Hypothalamus (tissue), 51 donors: ENCODE measurements around the gene SMC5.
A peak's percentile ranks its signal among the peaks of the same experiment; 100 is the strongest.
"Not testable (repeated sequence)": the region's sequence is repeated elsewhere in the genome, so short reads cannot be mapped to it uniquely, and the experiment has no call there.

Source experiments
- DNase-seq, 51 donors: peaks; one replicate each; lab custom pipeline; 2025; lab: John Stamatoyannopoulos, UW

SMC5 gene

DNA sequence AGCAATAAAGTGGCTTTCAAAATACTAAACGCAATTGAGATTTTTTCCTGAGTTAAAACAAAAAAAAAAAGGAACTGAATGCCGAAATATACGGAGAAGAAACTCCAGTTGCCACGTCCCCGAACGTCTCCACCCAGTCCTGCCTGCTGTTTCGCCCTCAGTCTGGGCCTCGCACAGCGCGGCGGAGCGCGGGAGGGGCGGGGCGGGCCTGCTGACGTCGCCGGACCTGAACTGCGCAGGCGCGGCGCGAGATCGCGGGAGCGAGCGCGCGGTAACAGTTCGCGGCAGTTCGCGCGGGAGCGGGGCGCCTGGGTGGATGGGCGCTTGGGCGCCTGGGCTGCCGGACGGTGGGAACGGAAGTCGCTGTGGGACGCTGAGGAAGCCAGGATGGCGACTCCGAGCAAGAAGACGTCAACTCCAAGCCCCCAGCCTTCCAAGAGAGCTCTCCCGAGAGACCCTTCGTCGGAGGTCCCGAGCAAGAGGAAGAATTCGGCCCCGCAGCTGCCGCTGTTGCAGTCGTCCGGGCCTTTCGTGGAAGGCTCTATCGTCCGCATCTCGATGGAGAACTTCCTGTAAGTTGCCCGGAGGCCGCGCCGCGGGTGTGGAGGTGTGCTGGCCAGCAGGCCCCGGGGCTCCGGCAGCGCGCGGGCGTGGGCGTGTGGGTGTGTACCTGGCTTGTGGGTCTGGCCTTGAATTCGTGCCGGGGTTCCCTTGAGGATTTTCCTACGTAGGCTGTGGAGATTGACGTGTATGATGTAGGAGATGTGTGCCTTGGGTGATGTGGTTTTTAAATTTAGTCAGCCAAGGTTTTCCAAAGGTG is at the start of gene SMC5:
TSS of gene SMC5 (plus strand) at position 287 of the 820 bp plus-strand sequence. CDS start at position 388, 101 bp downstream.
- DNase-seq = peak; percentile 51 to 93 (median 83)

DNA sequence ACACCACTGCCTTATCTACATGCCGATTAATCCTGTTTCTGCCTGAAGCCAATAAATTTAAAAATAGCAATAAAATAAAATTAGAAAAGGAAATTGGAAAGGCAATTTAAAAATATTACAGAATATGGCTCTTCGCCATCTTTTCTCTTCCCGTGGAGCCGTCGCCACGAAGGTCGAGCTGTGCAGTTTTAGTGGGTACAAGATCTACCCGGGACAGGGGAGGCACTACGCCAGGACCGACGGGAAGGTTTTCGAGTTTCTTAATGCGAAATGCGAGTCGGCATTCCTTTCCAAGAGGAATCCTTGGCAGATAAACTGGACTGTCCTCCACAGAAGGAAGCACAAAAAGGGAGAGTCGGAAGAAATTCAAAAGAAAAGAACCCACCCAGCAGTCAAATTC is 41.7 kb upstream of the SMC5 start:
- DNase-seq = no peak

DNA sequence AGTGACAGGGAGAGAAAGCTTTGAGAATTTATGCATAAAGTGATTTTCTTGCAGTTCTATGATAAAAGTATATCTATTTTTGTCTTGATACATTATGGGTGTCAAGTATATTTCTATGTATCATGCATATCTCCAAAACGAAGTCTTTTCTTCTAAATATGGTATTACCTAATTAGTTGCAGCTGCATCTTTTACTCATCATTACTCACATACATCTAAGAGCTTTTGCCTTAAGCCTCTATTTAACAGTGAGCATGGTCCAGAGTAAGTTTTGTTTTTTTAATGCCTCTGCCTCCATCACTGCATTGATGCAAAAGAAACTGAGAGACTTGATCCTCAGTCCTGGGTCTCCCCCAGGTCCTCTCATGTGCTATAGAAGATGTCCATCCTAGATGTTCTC is 40.0 kb upstream of the SMC5 start:
- DNase-seq = no peak

DNA sequence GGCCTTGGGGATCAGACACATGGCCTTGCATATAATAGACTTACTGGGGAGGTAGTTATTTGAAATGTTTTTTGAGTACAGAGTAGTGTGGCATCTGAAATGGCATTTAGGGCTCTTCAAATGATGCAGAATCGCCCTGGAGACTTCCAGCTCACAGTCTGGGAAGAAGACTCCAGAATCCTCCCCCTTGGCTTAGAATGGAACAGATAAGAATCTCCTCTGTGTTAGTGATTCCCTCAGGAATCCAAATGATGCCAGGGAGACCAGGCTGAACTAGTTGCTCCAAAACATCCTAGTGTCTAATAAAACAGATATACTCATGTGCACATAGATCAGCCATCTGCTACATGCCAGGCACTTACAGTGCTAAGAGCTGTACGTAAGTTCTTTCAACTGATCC is 38.6 kb upstream of the SMC5 start:
- no peak for DNase-seq

DNA sequence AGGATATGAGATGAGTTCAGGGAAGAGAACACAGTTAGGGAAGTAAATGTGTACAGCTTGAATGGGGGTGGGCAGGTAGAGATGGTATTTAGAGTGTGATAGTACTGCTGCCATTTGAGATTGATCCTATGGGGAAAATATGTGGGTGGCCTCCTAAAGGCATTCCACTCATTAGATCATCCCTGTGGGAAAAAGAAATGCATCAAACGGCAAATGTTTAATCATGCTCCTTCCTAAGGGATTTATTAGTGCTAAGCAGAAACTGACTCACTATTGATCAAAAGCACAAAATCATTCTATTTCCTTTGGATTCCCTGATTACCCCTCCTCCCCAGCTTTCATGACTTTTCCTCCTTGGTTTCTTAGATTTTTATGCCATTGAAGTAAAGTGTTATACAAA is 36.4 kb upstream of the SMC5 start:
- no peak for DNase-seq

DNA sequence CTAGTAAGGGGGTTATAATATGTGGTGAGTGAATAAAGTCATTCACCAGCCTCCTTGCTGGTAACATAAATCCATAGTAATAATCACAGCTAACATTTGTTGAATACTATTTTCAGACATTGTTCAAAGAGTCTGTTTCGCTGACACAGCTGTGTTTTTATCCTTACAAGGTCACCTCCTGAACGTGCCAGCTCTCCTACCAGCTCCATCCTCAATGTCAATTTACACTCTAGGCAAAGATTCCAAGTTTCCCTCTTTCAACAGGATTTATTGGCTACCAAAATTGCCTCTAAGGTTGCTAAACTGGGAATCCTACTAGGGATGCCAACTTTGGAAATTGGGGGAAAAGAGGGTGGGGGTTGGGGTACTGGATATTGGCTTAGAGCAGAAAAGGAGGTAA is 30.7 kb upstream of the SMC5 start:
- no peak for DNase-seq

DNA sequence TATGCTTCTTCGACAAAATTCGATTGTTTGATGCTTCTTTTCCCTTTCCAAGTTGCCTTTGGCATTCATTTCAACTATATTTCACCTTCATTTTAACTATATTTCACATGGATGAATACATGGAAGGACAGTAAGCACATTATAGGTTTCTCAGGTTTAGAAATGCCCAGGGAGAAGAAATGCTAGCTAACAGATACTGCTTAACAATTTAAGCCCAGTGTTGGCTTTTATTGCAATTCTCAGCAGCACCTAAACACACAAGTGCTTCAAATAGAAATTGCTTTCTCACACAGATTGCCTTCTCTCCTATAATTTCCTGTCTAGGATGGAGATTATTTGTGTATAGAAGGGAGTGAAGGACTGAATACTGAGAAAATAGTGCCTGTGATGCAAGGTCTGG is 30.2 kb upstream of the SMC5 start:
- no peak for DNase-seq

DNA sequence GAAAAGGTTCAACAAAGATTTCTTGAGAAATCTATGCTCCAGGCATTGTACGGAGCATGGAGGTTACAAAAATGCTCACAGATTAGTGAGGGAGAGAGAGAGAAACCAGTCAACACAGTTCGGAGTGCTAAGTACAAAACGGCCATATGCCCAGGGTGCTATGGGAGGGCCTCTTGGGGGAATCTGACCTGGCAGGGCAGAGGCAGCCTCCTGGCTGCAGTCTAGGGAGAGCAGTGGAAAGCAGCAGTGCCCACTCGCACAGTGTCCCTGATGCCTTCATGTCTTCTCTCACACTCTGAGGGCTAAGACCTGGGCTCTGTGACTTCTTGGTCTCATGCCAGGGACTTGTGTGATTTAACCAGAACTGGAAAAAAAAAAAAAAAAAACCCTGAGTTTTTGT is 29.8 kb upstream of the SMC5 start:
- peak in 1 of 51 donors; percentile 5 for DNase-seq

DNA sequence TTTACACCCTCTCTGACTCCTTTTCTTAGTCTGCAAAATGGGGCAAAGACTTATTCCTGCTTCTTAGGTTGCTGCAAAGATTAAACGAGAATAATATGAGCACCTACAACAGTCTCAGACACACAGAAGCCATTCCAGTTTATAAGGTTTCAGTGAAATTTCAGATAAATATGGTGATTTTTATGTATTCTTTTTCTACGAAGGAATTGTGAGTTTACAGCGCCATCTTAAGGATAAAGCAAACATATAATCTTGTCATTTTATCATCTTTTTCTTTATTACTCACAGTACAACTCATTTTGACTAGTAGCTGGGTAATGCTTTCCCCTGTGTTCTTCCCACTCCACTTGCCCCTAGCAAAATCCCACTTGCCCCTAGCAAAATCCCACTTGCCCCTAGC is 29.2 kb upstream of the SMC5 start:
- no peak for DNase-seq

DNA sequence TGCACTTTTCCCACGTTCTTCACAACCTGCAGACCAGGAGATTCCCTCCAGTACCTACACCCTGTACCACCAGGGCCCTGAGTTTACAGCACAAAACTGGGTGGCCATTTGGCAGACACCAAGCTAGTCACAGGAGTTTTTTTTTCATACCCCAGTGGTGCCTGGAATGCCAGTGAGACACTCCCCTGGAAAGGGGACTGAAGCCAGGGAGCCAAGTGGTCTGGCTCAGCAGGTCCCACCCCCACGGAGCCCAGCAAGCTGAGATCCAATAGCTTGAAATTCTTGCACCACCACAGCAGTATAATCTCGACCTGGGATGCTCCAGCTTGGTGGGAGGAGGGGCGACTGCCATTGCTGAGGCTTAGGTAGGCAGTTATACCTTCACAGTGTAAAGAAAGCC is 26.3 kb upstream of the SMC5 start:
- DNase-seq = no peak

DNA sequence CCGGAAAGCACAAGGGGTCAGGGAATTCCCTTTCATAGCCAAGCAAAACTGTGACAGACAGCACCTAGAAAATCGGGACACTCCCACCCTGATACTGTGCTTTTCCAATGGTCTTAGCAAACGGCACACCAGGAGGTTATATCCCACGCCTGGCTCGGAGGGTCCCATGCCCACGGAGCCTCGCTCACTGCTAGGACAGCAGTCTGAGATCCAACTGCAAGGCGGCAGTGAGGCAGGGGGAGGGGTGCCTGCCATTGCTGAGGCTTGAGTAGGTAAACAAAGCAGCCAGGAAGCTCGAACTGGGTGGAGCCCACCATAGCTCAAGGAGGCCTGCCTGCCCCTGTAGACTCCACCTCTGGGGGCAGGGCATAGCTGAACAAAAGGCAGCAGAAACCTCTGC is 24.6 kb upstream of the SMC5 start:
- not testable (repeated sequence) for DNase-seq

DNA sequence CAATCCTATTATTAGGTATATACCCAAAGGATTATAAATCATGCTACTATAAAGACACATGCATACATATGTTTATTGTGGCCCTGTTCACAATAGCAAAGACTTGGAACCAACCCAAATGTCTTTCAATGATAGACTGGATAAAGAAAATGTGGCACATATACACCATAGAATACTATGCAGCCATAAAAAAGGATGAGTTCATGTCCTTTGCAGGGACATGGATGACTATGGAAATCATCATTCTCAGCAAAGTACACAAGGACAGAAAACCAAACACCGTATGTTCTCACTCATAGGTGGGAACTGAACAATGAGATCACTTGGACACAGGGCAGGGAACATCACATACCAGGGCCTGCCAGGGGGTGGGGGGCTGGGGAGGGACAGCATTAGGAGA is 12.8 kb upstream of the SMC5 start:
- DNase-seq = not testable (repeated sequence)

DNA sequence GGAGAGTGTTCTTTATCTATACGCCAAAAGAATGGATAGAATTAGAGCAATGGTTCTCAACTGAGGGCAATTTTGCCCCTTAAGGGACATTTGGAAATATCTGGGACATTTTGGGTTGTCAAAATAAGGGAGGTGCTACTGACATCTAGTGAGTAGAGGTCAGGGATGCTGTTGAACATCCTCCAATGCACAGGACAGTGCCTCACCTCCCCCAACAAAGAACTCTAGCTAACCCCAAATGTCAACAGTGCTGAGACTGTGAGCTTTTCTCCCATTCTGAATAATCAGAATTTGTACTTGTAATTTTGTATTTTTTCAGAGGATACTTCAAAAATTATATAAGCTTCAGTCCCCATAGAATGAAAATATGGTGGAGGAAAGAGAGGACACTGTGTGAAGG is 8.6 kb upstream of the SMC5 start:
- DNase-seq = no peak

DNA sequence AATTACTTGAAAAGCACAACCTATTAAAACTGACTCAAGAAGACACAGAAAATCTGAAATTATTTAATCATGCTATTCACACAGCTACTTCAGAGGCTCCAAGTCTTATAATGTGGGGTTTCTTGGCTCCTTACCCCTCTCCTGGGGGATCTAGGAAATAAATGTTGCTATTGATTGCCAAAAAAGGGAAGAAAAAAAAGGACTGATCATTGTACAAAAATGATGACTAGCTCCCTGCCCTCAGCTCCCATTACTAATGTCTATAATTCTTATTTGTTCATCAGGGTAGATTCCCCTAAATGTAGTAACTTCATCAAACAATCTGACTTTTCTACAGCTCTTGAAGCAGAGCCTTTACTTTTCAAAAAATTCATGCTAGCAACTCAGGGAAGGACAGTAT is 3.3 kb upstream of the SMC5 start:
- no peak for DNase-seq

DNA sequence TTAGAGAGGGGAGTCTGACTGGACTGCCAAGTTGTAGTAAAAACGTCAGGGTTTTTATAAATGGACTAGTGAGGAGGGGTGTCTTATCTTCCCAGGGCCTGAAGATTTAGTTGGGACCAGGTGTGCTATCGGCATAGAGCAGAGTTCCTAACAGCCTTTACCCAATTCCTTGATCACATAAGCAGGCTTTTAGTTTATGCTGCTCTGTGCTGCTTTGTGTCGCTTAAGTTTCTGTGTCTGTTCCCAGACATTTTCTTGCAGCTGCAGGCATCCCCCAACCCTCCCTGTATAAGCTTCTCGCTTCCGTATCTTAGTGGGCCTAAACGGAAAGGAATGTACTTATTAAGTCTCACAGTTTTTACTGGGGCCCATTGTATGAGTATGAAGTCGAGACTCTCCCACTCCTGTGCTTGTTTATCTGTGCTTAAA is 2.6 kb upstream of the SMC5 start:
- no peak for DNase-seq

DNA sequence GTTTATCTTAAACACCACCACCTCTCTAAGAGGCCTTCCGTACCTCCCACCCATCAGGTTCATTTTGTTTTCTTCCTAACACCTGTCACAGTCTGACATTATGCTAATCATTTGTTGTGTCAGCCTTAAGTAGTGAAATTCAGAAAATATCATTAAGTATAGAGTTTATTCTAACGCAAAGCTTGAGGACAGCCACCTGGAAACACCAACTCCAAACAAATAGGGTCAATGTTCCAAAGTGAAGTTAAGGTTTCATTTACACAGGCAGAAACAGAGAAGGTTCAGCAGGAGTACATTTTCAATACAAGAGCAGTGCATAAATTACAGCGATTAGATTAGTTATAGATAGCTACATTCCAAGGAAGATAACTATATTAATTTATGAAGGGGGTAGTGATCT is 1.3 kb upstream of the SMC5 start:
- no peak for DNase-seq

DNA sequence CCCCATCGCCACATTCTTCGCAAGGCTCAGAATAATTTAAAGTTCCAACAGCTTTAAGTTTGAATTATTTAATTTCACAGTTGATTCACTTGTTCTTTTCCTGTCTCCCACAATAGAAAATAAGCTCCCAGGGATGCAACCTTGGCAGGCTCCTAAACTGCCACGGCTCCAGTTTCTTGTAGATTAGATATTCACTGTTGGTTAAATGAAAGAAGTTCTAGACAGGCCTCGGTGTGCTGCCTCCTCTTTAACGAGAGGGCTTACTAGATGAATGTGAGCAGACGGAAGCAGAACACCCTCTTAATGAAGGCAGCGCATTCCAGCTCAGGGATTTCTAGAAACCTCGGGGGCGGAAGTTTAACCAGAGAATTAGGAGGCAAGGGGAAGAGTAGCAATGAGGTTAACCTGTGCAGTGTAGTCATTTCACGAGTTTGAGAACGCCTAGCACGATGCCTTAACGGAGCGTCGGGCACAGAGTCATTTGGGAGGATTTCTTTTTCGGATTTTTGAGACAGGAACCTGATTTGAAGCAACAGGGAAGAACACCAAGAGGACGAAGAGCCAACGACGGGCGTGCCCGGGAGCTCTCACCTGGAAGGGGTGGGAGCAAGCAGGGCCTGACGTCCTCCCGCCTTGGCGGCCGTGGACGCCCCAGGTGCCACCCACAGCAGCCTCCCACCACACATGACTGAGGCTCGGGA is 637 bp upstream of the SMC5 start:
- peak in 28 of 51 donors; percentile 5 to 76 (median 59) for DNase-seq

DNA sequence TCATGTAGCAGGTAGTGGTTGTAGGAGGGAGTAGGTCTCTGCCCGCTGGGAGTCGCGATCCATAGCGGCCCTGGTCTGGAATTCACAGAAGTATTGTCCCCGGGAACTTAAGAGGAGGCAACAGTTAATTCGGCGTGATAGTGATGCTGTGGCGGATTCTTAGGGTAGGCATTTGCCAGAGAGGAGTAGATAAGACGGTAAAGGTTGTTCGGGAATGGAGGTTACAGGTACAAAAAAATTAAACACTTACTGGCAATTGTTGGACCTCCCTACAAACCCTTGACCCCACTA is 679 bp downstream of the SMC5 start:
- DNase-seq = no peak

DNA sequence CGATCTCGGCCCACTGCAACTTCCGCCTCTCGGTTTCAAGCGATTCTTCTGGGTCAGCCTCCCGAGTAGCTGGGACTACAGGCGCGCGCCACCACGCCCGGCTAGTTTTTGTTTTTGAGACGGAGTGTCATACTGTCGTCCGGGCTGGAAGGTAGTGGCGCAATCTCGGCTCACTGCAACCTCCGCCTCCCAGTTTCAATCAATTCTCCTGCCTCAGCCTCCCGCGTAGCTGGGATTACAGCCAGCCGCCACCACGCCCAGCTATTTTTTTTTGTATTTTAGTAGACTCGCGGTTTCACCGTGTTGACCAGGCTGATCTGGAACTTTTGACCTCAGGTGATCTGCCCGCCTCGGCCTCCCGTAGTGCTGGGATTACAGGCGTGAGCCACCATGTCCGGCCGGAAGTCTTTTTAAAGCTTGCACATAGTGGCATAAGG is 1.2 kb downstream of the SMC5 start:
- no peak for DNase-seq

DNA sequence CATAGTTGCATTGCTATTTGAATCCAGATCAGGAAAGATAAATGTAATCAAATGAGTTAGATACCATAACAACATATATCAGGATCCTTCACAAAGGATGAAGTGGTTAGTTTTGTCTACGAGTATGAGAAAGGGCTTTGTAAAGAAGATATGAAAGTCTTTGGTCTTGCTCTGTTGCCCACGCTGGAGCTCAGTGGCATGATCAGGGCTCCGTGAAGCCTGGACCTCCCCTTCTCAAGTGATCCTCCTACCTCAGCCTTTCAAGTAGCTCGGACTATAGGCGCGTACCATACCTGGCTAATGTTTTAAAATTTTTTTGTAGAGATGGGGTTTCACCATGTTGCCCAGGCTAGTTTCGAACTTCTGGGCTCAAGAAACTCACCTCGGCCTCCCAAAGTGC is 1.8 kb downstream of the SMC5 start:
- no peak for DNase-seq

DNA sequence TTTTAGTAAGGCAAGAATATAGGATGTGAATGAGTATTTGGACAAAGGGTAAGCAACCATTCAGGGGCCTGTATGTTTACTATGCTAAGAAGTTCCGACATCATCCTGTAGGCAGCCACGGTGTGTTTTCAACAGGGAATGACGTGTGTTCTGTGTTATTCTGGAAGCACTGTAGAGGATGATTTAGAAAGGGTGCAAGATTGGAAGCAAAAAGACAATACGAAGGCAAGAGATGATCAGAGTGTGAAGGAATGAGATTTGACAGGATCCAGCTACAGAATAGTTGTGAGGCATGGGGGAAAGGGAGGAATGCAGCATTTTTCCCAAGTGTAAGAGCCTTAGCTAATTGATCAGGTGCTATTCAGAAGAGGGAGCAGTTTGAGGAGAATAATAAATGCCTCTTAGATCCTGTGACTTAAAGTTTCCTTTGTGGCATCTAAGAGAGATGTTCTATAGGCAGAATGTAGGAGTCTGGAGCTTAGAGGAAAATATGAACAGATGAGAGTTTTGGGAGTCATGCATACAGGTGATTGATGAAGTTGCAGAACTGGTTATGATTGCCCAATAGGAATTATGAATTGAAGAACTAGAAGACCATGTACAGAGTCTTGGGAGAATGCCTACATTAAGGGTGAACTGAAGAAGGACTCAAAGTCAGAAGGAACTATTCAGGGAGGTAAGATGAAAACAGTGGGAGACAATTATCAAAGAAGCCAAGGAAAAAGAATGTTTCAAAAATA is 2.5 kb downstream of the SMC5 start:
- no peak for DNase-seq

DNA sequence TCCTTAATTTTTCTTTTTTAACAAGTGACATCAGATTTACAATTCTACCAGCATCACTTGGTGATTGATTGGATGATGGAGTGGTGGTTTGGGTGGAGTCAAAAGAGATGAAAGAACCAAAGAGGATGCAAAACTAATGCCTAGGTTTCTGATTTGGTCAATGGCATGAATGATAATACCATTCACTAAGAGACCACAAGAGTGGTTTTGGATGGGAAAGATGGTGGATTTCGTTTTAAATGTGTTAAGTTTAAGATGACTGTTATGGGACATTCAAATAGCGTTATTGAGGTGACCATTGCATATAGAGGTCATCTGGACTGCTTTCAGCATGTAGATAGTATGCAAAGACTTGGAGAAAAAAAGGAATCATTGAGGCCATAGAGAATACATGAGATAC is 3.6 kb downstream of the SMC5 start:
- DNase-seq = no peak
